ENCODE data around the gene MPHOSPH9. TPM values are rescaled to one million over a fixed set of nuclear protein-coding genes. Genes with fewer than 3 reads are reported as not detected.

MPHOSPH9 gene
- total RNA-seq, 2 donors from 2014 or later: 15.5 to 35.7 TPM

- Histone ChIP-seq H3K9ac (ENCODE audit: low read depth in 2 of 2, low read length in 2 of 2) (peak overlapping the region; percentile 31 to 52), H3K36me3 (no peaks in the 10 kb centered on the region), H3K9me3 (no peaks in the 10 kb centered on the region), H3K27me3 (no peaks in the 10 kb centered on the region), H3K27ac (peak overlapping the region; percentile 94), H3K4me1 (peaks cover 21% of the 10 kb centered on the region), H3K4me3 (no peak overlapping the region)
- no peak for DNase-seq
- no peak for TF ChIP-seq CTCF (IDR thresholded peaks at IDR 0.05)
- intact Hi-C loops (cut with DNase I): loop anchor here (10.0 kb wide), 1 partner anchor 169 kb away; the partner anchor contains the start of gene OGFOD2
These were observed 89.0 kb downstream of the MPHOSPH9 start for GRCh38 chr12:123143736-123144461.

- Histone ChIP-seq H3K9me3 (no peaks in the 10 kb centered on the region), H3K27me3 (no peaks in the 10 kb centered on the region), H3K4me1 (peaks cover 21% of the 10 kb centered on the region), H3K9ac (ENCODE audit: low read depth in 2 of 2, low read length in 2 of 2) (peak overlapping the region; percentile 52 to 82), H3K36me3 (no peaks in the 10 kb centered on the region), H3K4me3 (no peak overlapping the region), H3K27ac (peak overlapping the region; percentile 94)
- intact Hi-C loops (cut with DNase I): loop anchor here (10.0 kb wide), 1 partner anchor 168 kb away; the partner anchor contains the start of gene OGFOD2
- peak; percentile 66 for DNase-seq
- TF ChIP-seq CTCF (IDR thresholded peaks at IDR 0.05): no peak
These were observed 89.8 kb downstream of the MPHOSPH9 start for GRCh38 chr12:123142921-123143735.

GRCh38 chr12:123142518-123142840, 90.5 kb downstream of the MPHOSPH9 start:
- no peak for TF ChIP-seq CTCF (IDR thresholded peaks at IDR 0.05)
- DNase-seq: no peak
- Histone ChIP-seq H3K36me3 (no peaks in the 10 kb centered on the region), H3K9ac (ENCODE audit: low read depth in 2 of 2, low read length in 2 of 2) (peak overlapping the region in 1 of 2 donors; percentile 82), H3K27ac (peak overlapping the region; percentile 94), H3K27me3 (no peaks in the 10 kb centered on the region), H3K9me3 (no peaks in the 10 kb centered on the region), H3K4me3 (no peak overlapping the region), H3K4me1 (peaks cover 21% of the 10 kb centered on the region)
- intact Hi-C loops (cut with DNase I): loop anchor here (10.0 kb wide), 1 partner anchor 168 kb away; the partner anchor contains the start of gene OGFOD2

GRCh38 chr12:123141615-123142517, 91.1 kb downstream of the MPHOSPH9 start:
- intact Hi-C loops (cut with DNase I): loop anchor here (10.0 kb wide), 1 partner anchor 167 kb away; the partner anchor contains the start of gene OGFOD2
- peaks cover 21% of the 10 kb centered on the region for H3K4me1 ChIP-seq

More at GRCh38 chr12:123141615-123142517, 91.1 kb downstream of the MPHOSPH9 start:
- H3K27me3 ChIP-seq: no peaks in the 10 kb centered on the region
- H3K9ac ChIP-seq (ENCODE audit: low read depth in 2 of 2, low read length in 2 of 2): peak overlapping the region; percentile 67 to 82
- H3K4me3 ChIP-seq: no peak overlapping the region
- peak; percentile 87 for DNase-seq
- H3K36me3 ChIP-seq: no peaks in the 10 kb centered on the region
- no peak for TF ChIP-seq CTCF (IDR thresholded peaks at IDR 0.05)
- no peaks in the 10 kb centered on the region for H3K9me3 ChIP-seq
- H3K27ac ChIP-seq: peak overlapping the region; percentile 94
